GM19467 (cell line): ENCODE measurements around the gene LARGE2.
A peak's percentile ranks its signal among the peaks of the same experiment; 100 is the strongest.
"Not testable (repeated sequence)": the region's sequence is repeated elsewhere in the genome, so short reads cannot be mapped to it uniquely, and the experiment has no call there.

Experiments used
- ATAC-seq: cut with Tn5 transposase; IDR thresholded peaks from one replicate; pipeline ENCODE4 v1.9.1; 2021; ENCODE audit warnings: mild to moderate bottlenecking, moderate library complexity; ENCODE audit not compliant: unreplicated experiment

The LARGE2 gene

GRCh38 chr11:45895553-45896259, 26.8 kb upstream of the LARGE2 start:
- no peak for ATAC-seq

- no peak for ATAC-seq
These were observed 26.0 kb upstream of the LARGE2 start for GRCh38 chr11:45896422-45896984.

- ATAC-seq: no peak
These were observed 24.9 kb upstream of the LARGE2 start for GRCh38 chr11:45897556-45897955.

GRCh38 chr11:45899086-45899447, 23.4 kb upstream of the LARGE2 start:
- ATAC-seq: no peak

- ATAC-seq: peak; percentile 57
These were observed 22.8 kb upstream of the LARGE2 start for GRCh38 chr11:45899448-45900174.

GRCh38 chr11:45900175-45900800, 22.2 kb upstream of the LARGE2 start:
- not testable (repeated sequence) for ATAC-seq

GRCh38 chr11:45900916-45901617, 21.4 kb upstream of the LARGE2 start:
- ATAC-seq: no peak

GRCh38 chr11:45901626-45902025, 20.8 kb upstream of the LARGE2 start:
- no peak for ATAC-seq

GRCh38 chr11:45902452-45903380, 19.7 kb upstream of the LARGE2 start:
- no peak for ATAC-seq

- no peak for ATAC-seq
These were observed 18.0 kb upstream of the LARGE2 start for GRCh38 chr11:45904309-45904915.

- ATAC-seq: no peak
These were observed 17.4 kb upstream of the LARGE2 start for GRCh38 chr11:45905095-45905494.

- ATAC-seq: not testable (repeated sequence)
These were observed 16.9 kb upstream of the LARGE2 start for GRCh38 chr11:45905576-45905975.

GRCh38 chr11:45906096-45906682, 16.3 kb upstream of the LARGE2 start:
- no peak for ATAC-seq

GRCh38 chr11:45906965-45907611, 15.4 kb upstream of the LARGE2 start, which contains the start of gene FREY1:
FREY1 (minus strand) TSS chr11:45907271; CDS start chr11:45907245, 26 bp downstream.
- ATAC-seq: no peak

- ATAC-seq: no peak
These were observed 14.5 kb upstream of the LARGE2 start for GRCh38 chr11:45907911-45908370.

GRCh38 chr11:45909594-45910475, 12.6 kb upstream of the LARGE2 start:
- no peak for ATAC-seq

- ATAC-seq: no peak
These were observed 11.8 kb upstream of the LARGE2 start for GRCh38 chr11:45910623-45911022.
